ENCODE measurements around the gene PTPN14.

PTPN14 gene

DNA sequence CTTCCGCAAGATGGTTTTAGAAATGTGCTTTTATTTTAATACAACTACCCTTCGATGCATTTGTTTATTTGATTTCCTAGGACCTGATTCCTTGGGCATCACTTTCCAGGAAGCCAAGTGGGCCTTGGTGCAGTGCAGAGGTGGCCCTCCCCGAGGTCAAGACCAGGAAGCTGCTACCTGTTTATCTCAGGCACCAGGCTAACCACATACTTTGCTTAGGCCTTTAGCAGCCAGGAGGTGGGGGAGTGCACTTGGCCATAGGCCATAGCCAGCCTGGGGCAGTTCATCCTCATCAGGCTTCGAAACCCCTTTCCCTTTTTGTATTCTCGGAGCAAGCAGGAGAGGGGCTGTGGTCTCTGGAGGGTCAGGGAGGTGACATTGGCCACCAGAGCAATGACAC is 225.0 kb downstream of the PTPN14 start:
- DNase-seq = no peak

DNA sequence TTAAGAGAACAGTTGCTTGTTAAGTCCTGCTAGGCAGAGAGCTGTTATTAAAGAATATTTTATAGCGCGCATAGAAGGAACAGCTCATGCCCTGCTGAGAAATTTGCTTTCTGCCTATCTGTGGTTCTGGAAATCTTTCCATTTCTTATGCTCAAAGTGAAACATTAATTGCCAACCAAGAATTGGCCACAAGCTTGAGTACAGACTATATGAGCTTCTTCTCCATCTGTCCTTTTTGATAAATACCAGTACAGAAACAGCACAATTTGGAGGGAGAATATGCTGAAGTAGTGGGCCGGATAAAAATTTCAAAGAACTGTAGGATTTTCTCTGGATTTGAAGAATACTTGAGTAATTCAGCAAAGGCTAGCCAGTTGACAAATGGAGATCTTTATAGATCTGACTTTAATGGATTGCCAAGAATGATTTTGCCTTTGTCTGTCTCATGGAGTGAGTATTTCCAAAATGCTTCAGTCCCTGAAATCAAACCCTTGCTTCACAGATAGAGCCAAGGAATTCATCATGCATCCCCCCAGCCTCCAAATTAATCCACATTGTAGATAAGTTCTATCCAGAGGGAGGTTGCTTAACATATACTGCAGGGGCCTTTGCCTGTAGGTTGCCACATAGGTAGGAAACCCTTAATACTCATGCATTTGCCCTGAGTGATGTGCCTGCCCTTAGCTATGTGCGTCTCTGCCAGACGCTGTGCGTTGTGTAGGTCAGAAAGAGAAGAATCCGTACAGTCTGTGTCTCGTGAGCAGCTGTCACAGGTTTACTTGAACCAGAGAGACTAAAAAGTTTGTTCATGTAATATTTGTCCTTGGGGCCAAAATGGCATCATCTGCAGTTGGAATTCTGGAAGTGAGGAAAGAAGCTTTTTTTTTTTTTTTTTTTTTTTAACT is 226.3 kb downstream of the PTPN14 start:
- no peak for DNase-seq

DNA sequence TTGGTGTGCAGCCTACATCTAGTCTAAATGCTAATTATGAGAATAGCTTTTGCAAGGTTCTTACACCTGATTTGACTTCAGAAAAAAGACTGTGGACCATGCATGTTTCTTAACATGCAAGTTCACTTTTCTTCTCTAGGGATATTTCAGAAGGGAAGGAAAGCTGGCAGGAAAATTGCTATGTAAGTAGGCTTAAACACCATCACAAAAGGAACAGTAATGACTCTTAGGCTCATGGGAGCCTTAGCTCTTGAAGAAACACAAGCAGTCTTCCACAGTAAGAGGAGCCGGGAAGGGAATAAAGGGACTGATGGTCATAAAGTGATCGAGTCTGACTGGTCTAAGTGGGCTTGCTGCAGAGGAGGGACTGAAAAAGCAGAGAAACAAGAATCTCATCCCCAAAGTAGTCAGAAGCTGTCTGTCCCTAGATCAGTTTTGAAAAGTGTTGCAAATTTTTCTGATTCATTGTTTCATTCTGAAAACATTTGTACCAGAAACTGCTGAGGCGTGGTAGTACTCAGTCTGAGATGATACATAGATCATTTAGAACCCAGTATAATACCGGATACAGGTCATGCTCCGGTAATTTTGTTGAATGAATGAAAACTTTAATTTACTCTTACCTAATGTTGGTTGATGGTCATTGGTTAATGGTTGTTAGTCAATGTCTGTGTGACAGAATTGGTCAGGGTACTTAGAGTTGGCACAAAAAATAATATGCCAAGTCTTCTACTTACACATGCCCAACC is 229.5 kb downstream of the PTPN14 start:
- DNase-seq = no peak

DNA sequence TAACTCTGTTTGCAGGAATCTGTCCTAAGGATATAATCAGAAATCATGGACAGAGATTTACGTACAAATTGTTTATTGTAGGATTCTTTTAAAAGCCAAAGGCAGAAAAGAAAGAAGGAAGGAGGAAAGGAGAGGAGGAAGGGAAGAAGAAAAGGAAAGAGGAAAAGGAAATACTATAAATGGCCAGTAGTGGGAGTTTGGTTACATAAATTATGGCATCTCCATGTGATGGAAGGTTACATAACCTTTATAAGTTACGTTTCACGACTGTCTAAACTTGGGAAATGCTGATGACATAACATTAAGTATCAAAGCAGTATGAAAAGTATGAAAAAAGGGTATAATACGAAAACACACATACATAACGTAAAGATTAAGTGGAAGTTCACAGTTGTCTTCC is 231.5 kb downstream of the PTPN14 start:
- peak; percentile 55 to 58 for DNase-seq

DNA sequence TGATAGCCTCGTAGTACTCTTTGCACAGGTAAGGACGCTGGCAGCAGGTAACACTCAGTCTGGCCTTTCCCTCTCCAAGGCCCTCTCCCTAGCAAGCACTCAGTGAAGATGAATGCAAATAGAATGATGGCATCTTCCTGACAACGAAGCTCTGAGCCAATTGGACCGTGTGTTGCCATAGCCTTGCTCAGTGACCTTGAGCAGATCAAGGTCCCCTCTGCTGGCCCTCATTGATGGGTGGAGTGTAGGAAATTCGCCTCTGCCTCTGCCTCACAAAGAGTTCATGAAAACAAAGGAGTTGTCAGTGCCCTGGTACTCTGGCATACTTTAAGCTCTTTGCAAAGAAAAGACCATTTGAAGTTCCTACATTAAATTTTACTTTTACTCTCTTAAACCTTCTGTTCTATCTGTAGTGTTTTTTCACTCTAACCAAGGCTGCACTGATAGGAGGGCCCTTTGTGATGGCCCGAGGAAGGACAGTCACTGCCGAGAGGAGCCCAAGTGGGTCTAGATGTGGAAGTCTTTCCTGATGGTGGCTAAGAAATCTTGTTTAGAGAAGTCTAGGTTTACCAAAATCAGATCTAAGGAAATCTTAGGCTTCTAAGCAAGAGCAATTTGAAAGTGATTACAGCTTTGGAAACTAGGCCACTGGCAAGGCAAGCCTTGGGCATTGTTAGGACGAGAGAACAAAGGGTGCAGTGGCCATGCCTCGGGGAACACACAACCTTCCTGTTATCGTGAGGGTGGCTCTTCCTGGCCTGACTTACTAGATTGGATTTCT is 232.3 kb downstream of the PTPN14 start:
- no peak for DNase-seq

DNA sequence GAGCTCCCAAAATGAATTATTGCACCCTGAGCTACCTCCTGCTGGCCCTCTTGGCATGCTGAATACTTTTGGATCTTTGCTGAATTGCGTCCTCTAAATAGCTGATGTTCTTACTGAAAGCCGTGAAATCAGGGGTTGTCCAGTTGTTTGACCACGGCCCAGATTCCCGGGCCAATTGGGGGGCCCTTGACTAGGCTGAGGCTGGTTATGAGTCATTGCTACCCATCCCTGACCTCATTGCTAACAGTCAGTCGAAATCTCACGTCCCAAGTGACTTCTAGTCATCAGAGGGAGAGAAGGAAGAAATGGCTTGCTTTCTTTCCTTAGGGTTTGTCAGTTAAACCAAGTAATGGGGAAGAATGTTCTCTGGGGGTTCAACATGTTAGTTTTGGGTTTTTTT is 233.0 kb downstream of the PTPN14 start:
- DNase-seq = no peak

DNA sequence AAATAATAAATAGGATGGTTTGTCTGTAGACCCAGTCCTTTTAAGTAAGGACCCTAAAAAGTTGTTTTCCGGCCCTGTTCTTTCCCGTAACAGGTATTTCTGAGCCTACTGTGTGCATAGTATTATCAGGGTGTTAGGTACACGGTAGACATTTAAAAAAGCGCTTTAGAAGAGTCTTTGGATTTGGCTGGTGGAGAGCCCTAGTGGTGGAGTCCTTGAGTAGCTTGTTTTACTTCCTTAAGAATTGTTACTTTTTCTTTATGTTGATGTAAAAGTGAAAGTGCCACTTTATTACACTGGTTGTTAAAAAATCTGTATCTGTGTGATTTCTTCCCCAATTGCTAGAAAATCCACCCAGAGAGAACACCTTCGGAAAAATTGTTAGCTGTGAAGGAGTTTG is 233.7 kb downstream of the PTPN14 start:
- DNase-seq = no peak

DNA sequence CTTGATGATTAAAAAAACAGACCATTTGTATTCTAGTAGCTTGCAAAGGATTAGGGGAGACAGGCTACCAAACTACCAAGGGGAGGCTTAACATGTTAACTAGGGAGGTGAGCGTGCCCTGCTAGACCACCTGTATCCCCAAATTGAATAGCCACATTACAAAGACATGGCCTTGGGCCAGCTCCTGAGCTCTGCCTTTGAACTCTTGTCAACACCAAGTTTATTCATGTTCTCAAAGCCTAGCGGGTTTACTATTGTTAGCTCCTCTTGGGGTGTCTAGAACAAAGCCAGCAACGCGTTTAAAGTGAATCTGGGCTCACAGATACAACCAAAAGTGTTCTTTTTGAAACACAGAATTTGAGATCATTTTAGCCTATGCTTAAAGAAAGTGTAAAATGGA is 234.1 kb downstream of the PTPN14 start:
- DNase-seq = no peak

DNA sequence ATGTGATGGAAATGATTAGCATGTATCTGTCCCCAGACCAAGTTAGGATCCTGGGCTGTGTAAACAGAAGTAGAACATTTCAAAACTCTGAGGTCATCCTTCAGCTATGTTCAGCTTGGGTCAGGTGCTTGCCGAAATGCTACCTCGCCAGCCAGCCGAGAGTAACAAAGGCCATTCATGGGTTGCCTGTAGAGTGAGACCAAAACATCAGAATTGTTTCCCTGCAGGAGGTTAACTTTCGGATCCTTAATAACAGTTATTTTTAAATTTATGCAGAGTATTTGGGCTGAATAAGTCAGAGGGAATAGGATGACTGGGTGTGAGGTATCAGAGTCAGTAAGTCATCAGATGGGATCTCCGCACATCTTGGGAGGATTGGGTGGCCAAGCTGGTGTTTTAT is 234.8 kb downstream of the PTPN14 start:
- DNase-seq = no peak

DNA sequence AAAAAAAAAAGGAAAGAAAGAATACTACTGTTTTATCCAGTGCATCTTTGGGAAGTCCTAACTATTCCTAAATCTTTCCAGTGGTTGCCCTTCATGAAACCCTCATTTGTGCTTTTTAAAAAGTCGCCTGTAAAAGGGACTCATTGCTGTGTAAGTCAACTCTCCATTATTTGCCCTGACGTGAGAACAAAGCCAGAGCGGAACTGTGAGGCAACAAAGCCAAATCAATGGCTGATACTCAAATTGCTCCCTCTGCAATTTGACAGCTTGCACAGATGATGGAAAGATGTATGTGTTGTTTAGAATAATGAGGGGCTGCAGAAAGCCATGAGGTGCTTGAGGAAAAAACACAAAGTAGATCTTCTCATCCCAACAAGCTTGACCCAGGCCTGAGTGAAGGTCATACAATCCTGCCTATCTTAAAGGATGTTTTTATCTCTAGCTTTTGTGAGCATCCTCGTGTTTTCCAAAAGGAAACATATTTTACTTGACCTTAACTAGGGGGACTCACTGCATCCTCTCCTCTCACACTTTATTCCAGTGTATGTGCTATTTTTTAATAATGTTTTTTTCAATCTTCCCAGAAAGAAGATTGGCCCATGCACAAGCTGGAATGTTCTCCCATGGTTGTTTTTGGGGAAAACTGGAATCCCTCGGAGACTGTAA is 237.1 kb downstream of the PTPN14 start:
- no peak for DNase-seq

DNA sequence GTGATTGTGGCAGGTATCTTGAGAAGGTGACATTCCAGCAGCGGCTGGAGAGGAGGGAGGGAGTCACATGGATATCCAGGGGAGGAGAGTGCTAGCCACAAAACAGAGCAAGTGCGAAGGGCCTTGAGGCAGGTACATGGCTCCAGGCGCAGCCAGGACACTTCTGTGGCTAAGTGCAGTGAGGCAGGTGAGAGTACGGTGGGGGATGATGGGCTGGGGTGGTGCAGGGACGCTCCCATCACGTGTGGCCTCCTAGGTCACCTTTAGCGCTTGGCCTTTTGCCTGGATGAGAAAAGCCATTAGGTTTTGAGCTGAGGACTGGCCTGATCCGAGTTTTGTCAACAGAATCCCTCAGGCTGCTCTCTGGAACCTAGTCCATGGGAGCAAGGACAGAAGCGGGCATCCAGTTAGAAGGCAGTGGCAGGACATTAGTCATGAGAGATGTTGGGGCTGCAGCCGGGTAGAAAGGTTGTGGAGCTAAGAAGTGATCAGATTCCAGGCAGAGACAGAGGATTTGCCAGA is 238.8 kb downstream of the PTPN14 start:
- no peak for DNase-seq

DNA sequence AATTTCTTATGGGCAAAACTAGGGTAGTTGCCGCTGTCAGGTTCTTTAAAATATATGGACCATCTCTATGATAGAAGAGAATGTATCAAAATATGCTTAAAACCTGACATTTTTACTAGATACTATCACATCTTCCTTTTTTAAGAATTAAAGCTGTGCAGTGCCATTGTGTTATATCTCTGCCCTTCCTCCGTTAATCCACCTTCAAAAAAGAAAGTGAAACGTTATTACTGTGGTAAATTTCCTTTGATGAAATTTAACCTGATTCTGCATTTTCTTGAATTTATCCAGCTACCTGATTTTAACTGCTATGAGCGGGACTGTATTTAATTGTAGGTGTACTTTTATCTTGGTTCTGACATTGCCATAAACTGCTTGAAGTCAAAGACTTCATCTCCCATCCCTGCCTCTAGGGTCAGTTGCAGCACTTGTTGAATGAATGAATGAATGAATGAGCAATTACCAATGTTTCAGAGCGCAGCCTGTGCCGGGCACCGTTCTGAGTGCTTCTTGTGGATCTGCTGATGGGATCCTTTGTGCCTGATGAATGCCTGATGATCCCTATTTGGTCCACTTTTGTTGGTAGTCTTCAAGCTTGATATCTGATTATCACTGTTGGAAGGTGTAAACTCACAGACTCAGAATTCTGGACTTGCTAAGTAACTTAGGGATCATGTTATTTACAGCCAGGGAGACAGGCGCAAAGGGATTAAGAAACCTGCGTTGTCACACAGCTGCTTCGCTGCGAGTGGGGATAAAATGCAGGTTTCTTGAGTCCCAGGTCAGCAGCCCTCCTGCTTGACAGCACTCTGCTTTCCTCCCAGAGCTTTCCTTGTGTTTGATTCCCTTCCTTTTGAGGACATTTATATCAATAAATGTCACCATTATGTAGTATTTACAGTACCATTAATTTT is 240.4 kb downstream of the PTPN14 start:
- DNase-seq = no peak

DNA sequence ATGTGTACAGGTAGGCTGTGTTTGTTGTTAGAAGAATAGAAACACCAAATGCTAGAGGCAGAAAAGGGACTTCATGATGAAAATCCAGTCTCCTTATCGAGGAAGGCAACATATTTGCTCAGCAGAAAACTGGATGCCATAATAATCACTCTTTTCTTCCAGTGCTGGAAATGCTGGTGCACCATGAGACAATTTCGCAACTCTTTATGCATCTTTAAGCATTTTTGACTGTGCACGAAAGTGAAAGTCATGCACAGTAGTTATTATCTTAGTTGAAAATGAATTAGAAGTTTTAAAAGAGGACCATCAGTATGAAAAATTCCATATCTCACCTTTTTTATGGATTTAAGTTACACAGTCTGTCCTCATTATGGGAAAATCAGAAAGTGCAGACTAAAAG is 241.4 kb downstream of the PTPN14 start:
- peak; percentile 39 to 43 for DNase-seq

DNA sequence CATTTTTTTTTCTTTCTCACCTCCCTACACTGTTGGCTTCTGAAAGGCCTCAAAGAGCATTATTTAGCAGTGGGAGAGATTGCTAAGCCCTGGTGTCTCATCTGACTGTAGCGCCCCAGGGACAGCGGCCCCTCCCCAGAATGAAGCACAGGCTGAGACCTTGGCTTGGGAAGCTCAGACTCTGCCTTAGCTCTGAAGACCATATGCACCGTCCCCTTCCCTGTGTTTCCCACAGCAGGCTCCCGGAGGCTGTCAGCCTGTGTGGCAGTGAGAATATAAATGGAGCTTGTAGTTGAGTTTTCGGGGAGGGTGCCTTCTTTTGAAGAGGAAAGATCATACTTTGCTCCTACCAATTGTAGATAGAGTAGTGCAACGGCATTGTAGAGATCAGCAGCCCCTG is 245.1 kb downstream of the PTPN14 start:
- DNase-seq = no peak

DNA sequence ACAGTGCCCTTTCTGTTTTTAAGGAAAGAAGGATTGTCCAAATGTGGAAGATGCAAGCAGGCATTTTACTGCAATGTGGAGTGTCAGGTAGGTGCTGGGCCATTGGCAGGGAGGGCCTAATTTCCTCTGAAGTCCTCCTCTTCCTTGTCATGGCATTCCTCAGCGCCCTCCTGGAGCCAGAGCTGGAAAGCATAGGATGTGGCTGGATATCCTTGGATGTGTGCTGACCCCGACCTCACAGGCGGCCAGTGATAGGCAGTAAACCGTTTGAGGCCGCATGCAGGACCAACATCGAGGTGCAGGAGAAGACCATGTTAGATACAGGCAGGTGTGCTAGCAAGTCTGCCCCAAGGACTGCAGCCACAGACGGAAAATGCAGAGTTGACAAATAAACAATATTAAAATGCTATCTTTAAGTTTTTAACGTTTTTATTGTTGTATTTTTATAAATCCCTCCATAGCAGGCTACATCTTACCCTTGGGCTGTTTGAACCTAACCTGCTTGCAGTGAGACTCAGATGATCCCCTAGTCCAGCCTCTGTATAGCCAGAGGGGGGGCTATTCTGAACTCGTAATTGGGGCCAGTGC is 246.1 kb downstream of the PTPN14 start:
- no peak for DNase-seq

DNA sequence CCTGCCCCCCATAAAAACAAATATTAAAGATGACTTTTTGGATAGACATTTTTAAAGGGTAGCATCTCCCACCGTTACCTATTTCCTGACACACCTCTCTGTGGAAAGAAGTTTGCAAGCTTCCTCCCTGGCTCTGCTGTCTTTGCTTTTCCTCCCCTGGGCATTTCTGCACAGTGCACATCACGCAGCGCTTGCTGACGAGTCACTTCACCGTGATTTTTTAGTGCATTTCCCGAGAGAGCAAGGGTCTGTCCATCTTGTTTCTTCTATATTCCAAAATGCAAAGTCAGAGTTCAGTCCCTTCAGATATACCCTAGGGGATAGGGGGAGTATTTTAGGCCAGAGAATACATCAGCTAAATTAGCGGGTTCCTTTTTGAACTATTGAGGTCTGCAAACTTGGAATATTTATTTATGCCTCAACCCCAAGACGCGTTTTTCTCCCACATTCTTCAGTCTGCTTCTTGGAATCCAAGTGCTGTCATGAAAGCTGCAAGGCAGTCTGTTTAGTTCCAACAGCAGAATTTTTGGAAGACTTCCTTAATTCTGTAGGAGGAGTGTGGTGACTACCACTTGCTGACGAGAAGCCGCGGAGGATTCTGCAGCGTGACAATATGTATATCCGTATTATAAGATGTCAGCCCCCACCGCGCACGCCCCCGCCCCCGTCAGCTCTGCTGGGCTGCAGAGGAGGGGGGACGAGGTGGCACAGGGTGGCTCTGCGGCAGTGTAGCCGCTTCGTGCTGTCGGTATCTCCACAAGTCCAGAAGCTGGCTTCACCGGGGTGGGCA is 248.1 kb downstream of the PTPN14 start:
- no peak for DNase-seq

DNA sequence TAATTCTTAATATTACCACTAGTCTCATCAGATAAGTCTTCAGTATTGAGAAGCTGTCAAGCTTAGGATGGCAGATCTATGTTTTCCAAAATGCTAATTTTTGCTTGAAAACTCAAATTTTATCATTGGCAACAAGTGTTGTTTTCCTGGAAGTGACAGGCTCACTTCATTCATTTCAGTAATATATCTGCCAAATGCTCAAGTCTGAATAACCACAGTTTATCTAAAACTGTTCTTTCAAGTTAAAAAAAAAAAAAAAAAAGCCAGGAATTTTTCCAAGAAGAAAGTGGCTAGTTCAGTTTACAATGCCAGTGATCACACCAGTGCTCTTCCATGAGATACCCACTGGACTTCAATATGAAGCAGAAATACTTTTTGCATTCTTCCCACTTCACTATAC is 249.9 kb downstream of the PTPN14 start:
- DNase-seq = no peak

DNA sequence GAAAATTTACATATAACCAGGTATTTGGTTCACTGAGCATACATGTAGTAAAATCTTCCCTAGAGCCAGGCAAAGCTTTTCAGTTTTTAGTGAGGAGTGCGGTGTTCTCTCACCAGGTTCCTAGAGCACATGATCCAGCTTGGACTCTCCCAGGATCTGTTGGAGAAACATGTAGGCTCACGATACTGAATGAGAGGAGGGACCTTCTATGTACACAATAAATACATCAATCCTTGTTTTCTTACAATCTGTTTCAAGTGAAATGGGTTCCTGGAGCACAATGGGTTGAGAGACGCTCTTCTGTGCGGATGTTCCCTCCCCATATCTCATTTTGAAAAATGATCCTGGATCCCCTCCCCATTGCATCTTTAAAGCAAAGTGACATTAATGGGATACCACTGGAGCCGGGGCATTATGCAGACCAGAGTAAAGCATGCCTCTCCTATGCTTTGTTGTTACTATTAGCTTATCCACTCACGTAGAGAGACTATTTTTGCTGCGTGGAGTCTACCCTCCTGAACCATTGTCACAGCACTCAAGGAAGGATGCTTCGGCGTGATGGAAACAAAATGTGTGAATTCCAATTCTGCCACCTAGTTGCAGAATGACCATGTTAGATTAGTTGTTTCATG is 251.1 kb downstream of the PTPN14 start:
- no peak for DNase-seq

Data from inflammatory macrophage treated with lipopolysaccharide for 1 hour (primary cell).